Activated CD8-positive, alpha-beta T cell treated with anti-CD3 and anti-CD28 coated beads for 36 hours (primary cell): Measurements from ENCODE around the gene HUNK. TPM values are rescaled to one million over a fixed set of nuclear protein-coding genes. Genes with fewer than 3 reads are reported as not detected.

ENCODE experiments used
- ATAC-seq: fragments of 200-7000 bp; cut with Tn5 transposase; one replicate; pipeline ENCODE4 v1.10.0; 2021; ENCODE audit warnings: mild to moderate bottlenecking, moderate library complexity
- CTCF ChIA-PET: fragments of 350-600 bp; sonication (Branson Sonifier 250); formaldehyde crosslinking; loops from one replicate; lab custom pipeline; 2021; ENCODE audit warnings: antibody characterized with exemption; lab: Charles Lee
- POLR2A ChIA-PET: fragments of 350-600 bp; sonication (Branson Sonifier 250); formaldehyde crosslinking; loops from one replicate; lab custom pipeline; 2021; ENCODE audit warnings: antibody characterized with exemption; lab: Charles Lee
- DNase-seq: peaks from one replicate; pipeline ENCODE4 v3.0.0-alpha.2; 2020
- H3K27ac Mint-ChIP-seq: one replicate; pipeline ENCODE4 v1.8.0; 2021; ENCODE audit warnings: mild to moderate bottlenecking, mixed read lengths
- H3K27me3 Mint-ChIP-seq: one replicate; pipeline ENCODE4 v1.8.0; 2021; ENCODE audit warnings: mixed read lengths
- H3K36me3 Mint-ChIP-seq: one replicate; pipeline ENCODE4 v1.8.0; 2021; ENCODE audit warnings: low read depth, mixed read lengths
- H3K4me1 Mint-ChIP-seq: one replicate; pipeline ENCODE4 v1.8.0; 2021; ENCODE audit warnings: low read depth, mixed read lengths
- H3K4me3 Mint-ChIP-seq: one replicate; pipeline ENCODE4 v1.8.0; 2021; ENCODE audit warnings: mild to moderate bottlenecking, moderate library complexity, mixed read lengths
- H3K9me3 Mint-ChIP-seq: one replicate; pipeline ENCODE4 v1.8.0; 2021; ENCODE audit warnings: mixed read lengths
- CTCF ChIP-seq: fragments of 200-600 bp; IDR thresholded peaks from one replicate; pipeline ENCODE4 v1.8.0; 2022; ENCODE audit warnings: antibody characterized with exemption, mild to moderate bottlenecking
- intact Hi-C: fragments of 100-400 bp; cut with micrococcal nuclease; formaldehyde crosslinking; loops from one replicate; pipeline ENCODE4 v1.10.0; 2022
- total RNA-seq, 2 experiments: library from RNA; stranded (reverse); gene quantifications; one replicate each; pipeline ENCODE4 v1.2.3, GENCODE V29; 2021

Gene HUNK
- total RNA-seq, 2 experiments from 2014 or later, result 0.20 to 0.27 TPM

GRCh38 chr21:32015461-32016139 lies 142.8 kb downstream of the HUNK start:
- Mint-ChIP-seq H3K9me3 (no peaks in the 10 kb centered on the region), H3K27me3 (peaks cover 1% of the 10 kb centered on the region), H3K36me3 (no peaks in the 10 kb centered on the region), H3K4me3 (no peak overlapping the region), H3K27ac (no peak overlapping the region), H3K4me1 (no peaks in the 10 kb centered on the region)
- DNase-seq (no peak), ATAC-seq (no peak)
- intact Hi-C loops, result no loop called here
- ChIA-PET POLR2A (no interaction called here), CTCF (interaction anchor here (0.7 kb wide), 1 partner anchor 150 kb away, joined by 3 read pairs; no protein-coding TSS in a partner anchor)
- no peak for TF ChIP-seq CTCF

- Mint-ChIP-seq H3K4me3 (no peak overlapping the region), H3K9me3 (no peaks in the 10 kb centered on the region)
- CTCF ChIA-PET, result no interaction called here
Measured at GRCh38 chr21:32018381-32018780, 145.6 kb downstream of the HUNK start.

GRCh38 chr21:32020564-32020963 lies 147.7 kb downstream of the HUNK start:
- H3K4me1 Mint-ChIP-seq, result no peaks in the 10 kb centered on the region
- no peak overlapping the region for H3K27ac Mint-ChIP-seq
- ATAC-seq (no peak), DNase-seq (no peak)
- no peak overlapping the region for H3K4me3 Mint-ChIP-seq
- intact Hi-C loops, result no loop called here
- no peak for TF ChIP-seq CTCF
- H3K27me3 Mint-ChIP-seq, result no peaks in the 10 kb centered on the region
- CTCF ChIA-PET, result interaction anchor here (1.0 kb wide), 1 partner anchor 17 kb away, joined by 3 read pairs; no protein-coding TSS in a partner anchor
- no peaks in the 10 kb centered on the region for H3K9me3 Mint-ChIP-seq
- POLR2A ChIA-PET, result interaction anchor here (0.7 kb wide), 1 partner anchor 165 kb away, joined by 3 read pairs; no protein-coding TSS in a partner anchor
- no peaks in the 10 kb centered on the region for H3K36me3 Mint-ChIP-seq

More at GRCh38 chr21:32018381-32018780, 145.6 kb downstream of the HUNK start:
- no peak for ATAC-seq
- POLR2A ChIA-PET, result no interaction called here
- H3K4me1 Mint-ChIP-seq, result no peaks in the 10 kb centered on the region
- DNase-seq, result no peak
- H3K27me3 Mint-ChIP-seq, result peaks cover 1% of the 10 kb centered on the region
- no peak overlapping the region for H3K27ac Mint-ChIP-seq
- no peaks in the 10 kb centered on the region for H3K36me3 Mint-ChIP-seq
- intact Hi-C loops, result no loop called here
- TF ChIP-seq CTCF, result no peak

GRCh38 chr21:32021319-32021994 lies 148.6 kb downstream of the HUNK start:
- H3K4me1 Mint-ChIP-seq, result no peaks in the 10 kb centered on the region
- ChIA-PET CTCF (no interaction called here), POLR2A (no interaction called here)
- no peak overlapping the region for H3K4me3 Mint-ChIP-seq
- H3K9me3 Mint-ChIP-seq, result no peaks in the 10 kb centered on the region
- ATAC-seq (no peak), DNase-seq (no peak)
- H3K27me3 Mint-ChIP-seq, result no peaks in the 10 kb centered on the region
- intact Hi-C loops, result no loop called here
- no peak for TF ChIP-seq CTCF
- no peak overlapping the region for H3K27ac Mint-ChIP-seq
- H3K36me3 Mint-ChIP-seq, result no peaks in the 10 kb centered on the region

GRCh38 chr21:32022146-32022545 lies 149.3 kb downstream of the HUNK start:
- TF ChIP-seq CTCF, result no peak
- H3K9me3 Mint-ChIP-seq, result no peaks in the 10 kb centered on the region
- no peak overlapping the region for H3K4me3 Mint-ChIP-seq
- no peak for ATAC-seq
- no peaks in the 10 kb centered on the region for H3K27me3 Mint-ChIP-seq
- no peaks in the 10 kb centered on the region for H3K4me1 Mint-ChIP-seq
- intact Hi-C loops, result no loop called here
- DNase-seq, result no peak
- ChIA-PET CTCF (no interaction called here), POLR2A (no interaction called here)
- H3K36me3 Mint-ChIP-seq, result no peaks in the 10 kb centered on the region
- H3K27ac Mint-ChIP-seq, result no peak overlapping the region
